ENCODE measurements around the gene SYNE1. TPM values are rescaled to one million over a fixed set of nuclear protein-coding genes. Genes with fewer than 3 reads are reported as not detected.
"Not testable (repeated sequence)": the region's sequence is repeated elsewhere in the genome, so short reads cannot be mapped to it uniquely, and the experiment has no call there.

SYNE1 gene
- total RNA-seq, 1 donor from 2014 or later, result 103 TPM

DNA sequence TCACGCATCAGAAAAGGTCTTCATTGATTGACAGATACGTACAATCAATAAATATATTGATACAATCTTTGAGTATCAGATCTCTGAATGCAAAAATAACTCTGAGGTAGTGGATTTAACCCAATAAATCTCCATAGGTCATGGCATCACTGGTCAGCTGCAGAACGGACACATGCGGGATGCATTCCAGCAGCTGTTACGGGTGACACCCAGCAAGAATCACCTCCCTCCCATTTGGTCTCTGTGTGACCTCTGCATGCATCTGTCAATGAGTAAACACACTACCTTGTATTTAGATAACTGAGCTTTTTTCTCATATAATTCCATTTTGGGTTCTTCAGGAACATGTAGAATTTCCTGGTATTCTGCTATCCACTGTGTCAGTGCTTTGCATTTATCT lies 285.4 kb downstream of the SYNE1 start:
- no peak for DNase-seq (ENCODE audit: low spot score)
- intact Hi-C loops (cut with DNase I), result no loop called here

DNA sequence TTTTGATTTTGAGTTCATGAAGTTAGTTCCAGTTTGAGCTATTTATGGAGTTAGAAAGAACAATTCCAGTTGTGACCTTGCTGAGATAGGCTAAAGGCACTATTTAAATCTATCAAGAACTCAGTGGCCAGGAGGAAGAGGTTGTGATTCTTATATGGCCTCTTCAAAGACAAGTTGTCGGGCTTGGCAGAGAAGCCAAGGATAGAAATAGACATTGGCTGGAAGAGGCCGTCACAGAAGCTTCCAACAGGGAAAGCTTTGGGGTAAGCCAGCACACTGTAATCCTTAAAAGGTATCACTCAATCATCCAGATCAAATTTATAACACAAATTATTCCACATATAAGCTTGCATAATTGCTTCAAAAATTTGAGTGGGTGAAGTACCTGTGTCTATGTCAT lies 286.1 kb downstream of the SYNE1 start:
- DNase-seq (ENCODE audit: low spot score), result no peak
- intact Hi-C loops (cut with DNase I), result no loop called here

DNA sequence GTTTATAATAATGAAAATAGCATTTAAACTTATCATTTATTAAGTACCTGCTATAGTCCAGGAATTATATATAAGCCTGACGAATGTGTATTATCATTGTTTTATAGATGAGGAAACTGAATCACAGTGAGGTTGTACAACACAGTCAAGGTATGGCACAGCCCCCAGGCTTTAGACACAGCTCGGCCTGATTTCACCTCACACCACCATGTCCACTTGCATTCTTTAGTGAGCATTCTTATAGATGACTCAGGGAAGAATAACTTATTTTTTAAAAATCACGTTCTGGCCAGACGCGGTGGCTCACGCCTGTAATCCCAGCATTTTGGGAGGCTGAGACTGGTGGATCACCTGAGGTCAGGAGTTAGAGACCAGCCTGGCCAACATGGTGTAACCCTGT lies 289.0 kb downstream of the SYNE1 start:
- intact Hi-C loops (cut with DNase I), result no loop called here
- DNase-seq (ENCODE audit: low spot score), result no peak

DNA sequence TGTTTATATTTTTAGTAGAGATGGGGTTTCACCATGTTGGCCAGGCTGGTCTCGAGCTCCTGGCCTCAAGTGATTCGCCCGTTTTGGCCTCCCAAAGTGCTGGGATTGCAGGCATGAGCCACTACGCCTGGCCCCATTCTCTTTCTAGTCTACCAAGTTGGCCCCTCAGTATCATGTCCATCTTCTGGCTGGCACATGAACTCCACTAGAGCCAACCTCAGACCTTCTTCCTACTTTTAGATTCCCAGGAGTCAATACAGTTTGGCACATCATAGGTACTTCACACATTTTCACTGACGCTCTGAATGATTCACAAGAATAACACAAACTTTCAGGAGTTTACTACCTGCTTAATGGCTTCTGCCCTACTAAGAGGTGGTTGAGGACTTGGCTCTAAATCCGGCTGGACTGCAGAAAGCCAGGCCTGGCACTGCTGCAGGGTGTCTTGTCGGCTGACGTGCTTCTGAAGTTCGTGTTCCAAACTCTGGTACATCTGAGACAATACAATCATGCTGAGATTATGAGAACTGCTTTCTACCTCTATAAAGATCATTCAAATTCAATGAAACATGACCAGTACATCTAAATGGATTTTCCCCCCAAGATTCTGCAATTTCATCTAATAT lies 293.3 kb downstream of the SYNE1 start:
- DNase-seq (ENCODE audit: low spot score), result no peak
- intact Hi-C loops (cut with DNase I), result no loop called here

DNA sequence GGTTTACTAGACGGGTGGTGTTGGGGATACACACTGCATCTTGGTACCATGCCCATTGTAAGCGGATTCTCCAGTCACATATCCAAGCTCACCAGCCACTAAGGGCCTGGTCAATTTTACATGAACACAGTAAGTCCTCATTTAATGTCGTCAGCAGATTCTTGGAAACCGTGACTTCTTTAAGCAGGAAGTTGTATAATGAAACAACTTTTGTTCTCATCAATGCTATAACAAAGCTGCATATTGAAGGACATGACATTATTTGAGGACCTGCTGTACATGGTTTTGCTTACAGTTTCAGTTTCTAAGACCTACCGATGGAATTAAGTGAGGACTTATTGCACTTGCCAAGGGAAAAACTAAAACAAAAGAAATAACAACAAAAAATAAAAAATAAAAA lies 295.6 kb downstream of the SYNE1 start:
- no peak for DNase-seq (ENCODE audit: low spot score)
- intact Hi-C loops (cut with DNase I), result no loop called here

DNA sequence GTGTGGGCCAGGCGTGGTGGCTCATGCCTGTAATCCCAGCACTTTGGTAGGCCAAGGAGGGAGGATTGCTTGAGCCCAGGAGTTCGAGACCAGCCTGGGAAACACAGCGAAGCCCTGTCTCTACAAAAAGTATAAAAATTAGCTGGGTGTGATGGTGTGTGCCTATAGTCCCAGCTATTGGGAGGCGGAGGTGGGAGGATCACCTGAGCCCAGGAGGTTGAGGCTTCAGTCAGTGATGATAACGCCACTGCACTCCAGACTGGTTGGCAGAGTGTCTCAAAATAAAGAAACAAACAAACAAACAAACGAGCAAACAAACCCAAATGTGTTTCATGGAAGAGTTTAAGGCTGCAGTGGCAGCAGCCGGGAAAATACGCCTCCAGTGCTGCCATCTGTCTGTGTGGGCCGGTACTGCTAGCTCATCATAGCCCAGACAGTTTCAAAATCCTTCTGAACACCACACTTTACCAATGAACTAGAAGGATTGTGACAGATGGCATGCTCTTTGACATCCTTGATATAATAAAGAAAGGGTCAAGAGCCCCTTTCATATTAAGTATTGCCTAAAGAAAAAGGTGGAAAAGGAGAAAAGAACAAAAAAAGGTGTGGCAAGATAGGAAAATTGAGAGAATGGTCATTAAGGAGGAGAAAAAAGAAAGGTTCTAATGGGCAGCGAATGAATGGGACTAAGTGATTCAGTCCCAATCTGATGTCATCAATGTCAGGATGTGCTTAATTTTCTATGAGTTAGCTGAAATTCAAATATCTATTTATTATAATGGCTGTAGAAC lies 298.6 kb downstream of the SYNE1 start:
- intact Hi-C loops (cut with DNase I), result loop anchor here (2.0 kb wide), 1 partner anchor 36 kb away; no protein-coding TSS in a partner anchor
- no peak for DNase-seq (ENCODE audit: low spot score)

DNA sequence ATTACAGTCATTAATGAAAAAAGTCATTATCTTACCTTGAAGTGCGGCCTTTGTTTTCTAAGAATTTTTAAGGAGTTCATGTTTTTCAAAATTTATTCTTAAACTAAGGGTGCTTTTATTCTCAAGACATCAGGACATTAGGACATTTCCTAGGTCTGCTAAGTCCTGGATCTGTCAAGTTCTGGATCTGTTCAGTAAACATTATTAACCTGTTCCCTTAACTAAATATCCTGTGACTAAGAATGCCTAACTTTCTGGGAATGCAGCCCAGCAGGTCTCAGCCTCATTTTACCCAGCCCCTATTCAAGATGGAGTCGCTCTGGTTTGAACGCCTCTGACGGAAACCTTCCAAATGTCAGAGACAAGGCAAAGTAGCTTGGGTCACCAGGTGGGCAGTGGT lies 302.6 kb downstream of the SYNE1 start:
- intact Hi-C loops (cut with DNase I), result no loop called here

DNA sequence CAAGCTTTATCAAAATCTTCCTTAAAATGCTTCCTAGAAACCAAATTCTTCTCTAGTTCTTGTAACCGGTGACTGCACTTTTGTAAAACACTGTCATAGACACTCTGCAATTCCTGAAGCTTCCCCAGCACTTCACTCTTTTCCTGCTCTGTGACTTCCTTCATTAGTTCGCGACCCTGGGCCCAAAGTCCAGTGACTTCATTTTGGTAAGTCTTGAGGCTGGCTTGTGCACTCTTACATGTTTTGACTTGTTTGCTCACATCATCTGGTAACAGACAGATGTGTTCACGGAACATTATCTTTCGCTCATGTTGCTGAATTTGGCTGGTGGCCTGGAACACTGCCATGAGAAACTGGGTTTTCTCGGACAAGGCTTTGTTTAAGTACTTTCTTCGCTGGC lies 306.2 kb downstream of the SYNE1 start:
- intact Hi-C loops (cut with DNase I), result no loop called here

More for the DNA sequence above, 302.6 kb downstream of the SYNE1 start:
- DNase-seq (ENCODE audit: low spot score), result no peak

DNA sequence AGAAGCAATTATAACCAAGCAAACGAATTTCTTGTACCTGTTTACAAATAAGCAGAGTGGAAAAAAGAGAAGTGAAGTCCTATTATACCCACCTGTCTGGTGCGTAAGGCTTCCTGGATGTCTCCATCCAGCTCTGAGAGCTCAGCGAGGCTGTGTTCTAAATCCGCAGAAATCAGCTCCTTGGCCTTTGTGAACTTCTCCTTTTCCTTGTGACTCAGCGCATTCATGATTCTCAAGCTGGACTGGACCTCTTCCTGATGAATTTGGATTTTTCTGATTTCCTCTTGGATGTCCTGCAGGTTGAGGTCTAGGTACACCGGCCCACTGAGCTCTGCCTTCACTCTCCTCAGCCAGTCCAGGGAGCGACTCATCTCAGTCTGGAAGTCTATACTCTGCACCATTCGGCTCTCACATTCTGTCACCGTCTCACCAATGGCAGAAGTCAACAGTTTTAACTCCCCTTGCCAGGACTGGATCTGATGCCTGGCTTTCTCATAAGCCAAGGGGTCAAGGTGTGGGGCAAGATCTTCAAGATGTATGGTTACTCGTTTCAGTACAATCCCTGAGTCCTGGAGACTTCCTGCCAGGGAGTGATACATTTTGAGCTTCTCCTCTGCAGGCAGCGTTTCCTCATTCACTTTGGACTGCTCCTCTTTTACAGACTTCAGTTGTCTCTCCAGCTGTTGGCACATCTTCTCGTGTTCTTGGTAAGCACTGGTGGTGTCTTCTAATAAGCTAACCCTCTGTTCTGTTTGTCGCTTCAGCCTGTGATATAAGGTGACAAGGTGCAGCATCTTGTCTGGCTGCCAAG lies 307.3 kb downstream of the SYNE1 start:
- DNase-seq (ENCODE audit: low spot score), result no peak
- intact Hi-C loops (cut with DNase I), result no loop called here

More for the DNA sequence above, 306.2 kb downstream of the SYNE1 start:
- no peak for DNase-seq (ENCODE audit: low spot score)

DNA sequence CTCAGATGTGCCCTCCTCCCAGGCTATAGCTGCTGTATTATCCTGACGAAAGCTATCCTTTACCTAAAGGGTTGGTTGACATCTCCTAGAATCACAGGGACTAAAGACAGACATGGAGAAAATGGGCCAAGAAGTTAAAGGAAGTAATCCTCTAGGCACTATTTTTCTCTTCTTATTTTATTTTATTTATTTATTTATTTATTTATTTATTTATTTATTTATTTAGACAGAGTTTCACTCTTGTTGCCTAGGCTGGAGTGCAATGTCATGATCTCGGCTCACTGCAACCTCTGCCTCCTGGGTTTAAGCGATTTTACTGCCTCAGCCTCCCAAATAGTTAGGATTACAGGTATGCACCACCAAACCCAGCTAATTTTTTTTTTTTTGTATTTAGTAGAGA lies 309.0 kb downstream of the SYNE1 start:
- DNase-seq (ENCODE audit: low spot score); intact Hi-C loops (cut with DNase I): not testable (repeated sequence)

DNA sequence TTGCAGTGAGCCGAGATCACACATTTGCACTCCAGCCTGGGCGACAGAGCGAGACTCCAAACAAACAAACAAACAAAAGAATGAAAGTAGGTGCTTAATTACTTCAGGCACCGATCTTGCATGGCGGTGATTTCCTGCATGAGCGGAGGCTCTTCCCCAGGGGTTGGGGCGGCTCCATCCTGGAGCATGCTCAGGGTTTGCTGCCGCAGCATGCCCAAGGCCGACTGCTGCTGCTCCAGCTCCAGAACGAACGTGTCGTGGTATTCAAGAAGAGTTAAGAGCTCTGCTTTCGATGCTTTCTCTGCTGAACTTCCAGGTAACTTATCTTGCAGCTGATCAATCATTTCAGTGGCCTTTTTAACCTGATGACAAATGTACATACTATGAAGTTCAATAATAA lies 313.8 kb downstream of the SYNE1 start:
- DNase-seq (ENCODE audit: low spot score), result no peak

DNA sequence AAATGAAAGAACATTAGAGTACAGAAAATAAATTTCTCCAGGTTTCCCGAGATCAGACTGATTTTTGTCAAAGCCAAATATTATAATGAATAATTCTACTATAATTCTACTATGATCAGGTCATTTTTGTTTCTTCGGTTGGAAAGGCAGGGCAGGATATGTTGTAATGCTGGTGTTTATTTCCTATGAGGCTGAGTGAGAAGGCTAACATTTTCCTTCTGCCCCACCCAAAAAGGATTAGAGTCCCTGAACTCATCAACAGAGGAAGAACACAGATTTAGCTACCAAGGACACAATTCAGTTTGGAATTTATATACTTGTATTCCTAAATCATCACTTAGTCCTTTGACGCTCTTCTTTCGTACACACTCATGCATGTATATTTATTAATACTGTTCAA lies 318.9 kb downstream of the SYNE1 start:
- DNase-seq (ENCODE audit: low spot score), result no peak

More for the DNA sequence above, 313.8 kb downstream of the SYNE1 start:
- intact Hi-C loops (cut with DNase I), result no loop called here

DNA sequence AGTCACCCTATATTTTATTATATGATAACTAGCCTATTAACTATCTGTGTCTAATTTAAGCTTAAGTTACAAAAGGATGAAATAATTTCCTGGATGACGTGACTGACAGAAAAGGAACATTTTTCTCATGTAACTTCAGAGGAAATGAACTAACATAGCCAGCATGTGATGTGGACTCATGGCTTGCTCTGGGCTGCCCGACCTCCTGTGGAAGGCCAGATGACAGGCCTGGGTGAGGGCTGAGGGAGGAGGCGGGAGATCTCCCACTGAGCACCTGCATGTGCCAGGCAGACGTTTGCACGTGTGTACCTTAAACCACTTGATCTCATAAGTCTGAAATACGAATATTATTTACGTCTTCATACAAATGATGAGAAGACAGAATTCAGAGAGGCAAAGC lies 321.1 kb downstream of the SYNE1 start:
- DNase-seq (ENCODE audit: low spot score), result no peak

More for the DNA sequence above, 318.9 kb downstream of the SYNE1 start:
- intact Hi-C loops (cut with DNase I), result no loop called here

DNA sequence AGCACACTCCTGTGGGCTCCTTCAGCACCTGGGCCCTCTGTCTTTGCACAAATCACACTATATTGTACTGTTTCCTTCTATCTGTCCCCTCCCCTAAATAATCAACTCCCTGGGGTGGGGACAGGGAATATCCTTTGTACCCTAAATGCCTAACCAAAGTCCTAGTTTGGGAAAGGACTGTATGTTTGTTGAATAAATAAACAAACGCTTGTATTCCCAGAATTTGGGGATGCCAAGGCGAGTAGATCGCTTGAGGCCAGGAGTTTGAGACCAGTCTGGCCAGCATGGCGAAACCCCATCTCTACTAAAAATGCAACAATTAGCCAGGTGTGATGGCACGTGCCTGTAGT lies 322.7 kb downstream of the SYNE1 start:
- intact Hi-C loops (cut with DNase I), result no loop called here
- no peak for DNase-seq (ENCODE audit: low spot score)

More for the DNA sequence above, 321.1 kb downstream of the SYNE1 start:
- intact Hi-C loops (cut with DNase I), result no loop called here

DNA sequence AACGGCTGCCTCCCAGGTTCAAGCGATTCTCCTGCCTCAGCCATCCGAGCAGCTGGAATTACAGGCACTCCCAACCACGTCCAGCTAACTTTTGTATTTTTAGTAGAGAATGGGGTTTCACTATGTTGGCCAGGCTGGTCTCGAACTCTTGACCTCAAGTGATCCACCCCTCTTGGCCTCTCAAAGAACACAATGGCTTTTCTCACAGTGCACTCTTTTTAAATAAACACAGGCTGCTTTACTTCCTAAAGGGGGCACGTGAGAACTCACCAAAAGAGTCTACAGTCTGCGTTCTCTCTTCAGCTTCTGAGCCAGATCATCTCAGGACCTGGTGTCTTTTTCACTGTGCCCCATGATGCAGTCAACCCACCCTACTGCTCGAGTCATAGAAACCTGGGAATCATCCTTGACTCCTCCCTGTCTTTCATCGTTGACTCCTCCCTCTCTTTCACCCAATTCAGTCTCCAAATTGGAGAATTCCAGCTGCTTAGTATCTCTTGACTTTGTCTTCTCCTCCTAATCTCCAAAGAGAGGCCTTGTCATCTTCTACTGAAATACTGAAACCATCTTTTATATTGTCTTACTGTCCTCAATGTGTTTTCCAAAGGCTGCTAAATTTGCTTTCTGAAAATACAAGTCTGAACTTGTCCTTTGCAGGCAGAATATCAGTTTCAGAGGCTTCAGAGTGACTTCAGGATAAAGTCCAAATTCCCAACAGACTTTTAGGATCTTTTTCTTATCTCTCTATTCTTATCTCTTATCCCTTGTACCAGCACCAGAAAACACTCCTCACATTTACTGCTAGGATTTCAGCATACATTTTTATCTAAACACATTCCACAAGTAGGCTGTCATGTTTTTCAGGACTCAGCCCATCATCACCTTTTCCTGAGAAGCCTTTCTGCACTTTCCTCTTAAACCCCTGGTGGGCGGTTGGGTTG lies 323.4 kb downstream of the SYNE1 start:
- DNase-seq (ENCODE audit: low spot score), result no peak
- intact Hi-C loops (cut with DNase I), result no loop called here

DNA sequence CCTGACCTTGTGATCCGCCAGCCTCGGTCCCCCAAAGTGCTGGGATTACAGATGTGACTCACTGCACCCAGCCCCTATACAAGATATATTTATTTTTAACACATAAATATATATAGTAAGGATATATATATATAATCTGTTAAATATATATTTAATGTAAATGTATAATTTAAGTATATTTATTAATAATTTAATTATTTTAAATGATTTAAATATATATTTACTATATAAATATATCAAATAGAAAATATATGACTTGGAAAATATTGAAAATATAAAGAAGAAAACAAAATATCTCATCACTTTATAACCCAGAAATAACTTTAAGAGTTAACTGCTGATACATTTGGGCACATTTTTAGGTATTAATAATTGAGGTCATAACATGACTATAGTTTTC lies 324.7 kb downstream of the SYNE1 start:
- no peak for DNase-seq (ENCODE audit: low spot score)
- intact Hi-C loops (cut with DNase I), result no loop called here

DNA sequence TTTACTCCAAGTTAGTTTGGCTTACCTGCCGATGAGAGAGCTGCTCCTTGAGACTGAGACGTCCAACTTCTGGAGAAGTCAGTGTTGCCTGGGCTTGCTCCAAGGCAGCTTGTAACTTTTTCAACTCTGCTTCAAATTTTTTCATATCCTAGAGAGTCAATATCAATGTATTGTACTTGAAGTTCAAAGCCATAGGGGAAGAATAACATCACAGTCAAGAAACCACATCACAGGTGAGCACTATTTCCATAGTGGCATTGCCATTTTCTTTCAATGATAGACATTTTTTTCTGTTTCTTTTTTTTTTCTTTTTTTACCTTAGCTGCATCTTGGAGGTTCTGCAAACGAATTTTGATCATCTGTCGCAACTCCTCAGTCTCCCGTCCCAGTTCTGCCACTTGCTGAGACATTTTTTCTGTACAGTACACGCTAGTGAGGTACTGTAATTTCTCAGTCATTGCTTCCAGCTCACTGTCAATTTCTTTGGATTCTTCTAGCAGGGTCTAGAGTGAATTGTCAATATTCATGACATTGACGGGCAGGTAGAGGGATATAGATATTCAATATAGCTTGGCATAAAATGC lies 326.7 kb downstream of the SYNE1 start:
- intact Hi-C loops (cut with DNase I), result no loop called here
- no peak for DNase-seq (ENCODE audit: low spot score)

DNA sequence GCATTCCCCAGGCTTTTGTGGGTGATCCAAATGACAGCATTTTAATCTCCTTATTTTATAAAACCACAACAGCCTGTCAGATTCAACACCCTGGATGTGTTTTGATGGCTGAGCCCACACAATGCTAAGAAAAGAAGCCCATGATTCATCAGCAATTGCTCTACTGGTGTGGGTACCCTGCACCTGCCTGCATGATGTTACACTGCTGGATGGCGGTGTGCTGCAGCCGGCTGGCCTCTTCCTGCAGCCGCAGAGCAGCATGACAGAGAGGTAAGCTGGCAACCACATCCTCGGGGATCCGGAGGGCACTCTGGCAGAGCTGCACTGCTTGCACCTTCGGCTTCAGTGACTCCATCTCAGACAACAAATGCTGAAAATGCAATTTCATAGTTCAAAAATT lies 327.5 kb downstream of the SYNE1 start:
- intact Hi-C loops (cut with DNase I), result no loop called here
- no peak for DNase-seq (ENCODE audit: low spot score)

DNA sequence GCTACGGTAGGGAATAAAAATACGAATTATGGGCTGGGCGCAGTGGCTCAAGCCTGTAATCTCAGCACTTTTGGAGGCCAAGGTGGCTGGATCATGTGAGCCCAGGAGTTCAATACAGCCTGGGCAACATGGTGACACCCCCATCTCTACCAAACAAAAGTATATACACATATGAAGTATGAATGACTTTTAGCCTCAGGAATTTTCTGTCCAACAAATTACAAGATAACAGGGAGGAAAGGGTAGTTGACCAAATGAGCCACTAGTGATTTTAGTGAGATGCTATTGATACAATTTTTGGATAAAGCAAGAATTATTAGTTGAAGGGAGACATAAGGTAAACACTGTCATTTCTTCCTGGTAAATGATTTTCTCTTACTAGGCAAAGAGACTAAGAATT lies 328.2 kb downstream of the SYNE1 start:
- DNase-seq (ENCODE audit: low spot score), result no peak
- intact Hi-C loops (cut with DNase I), result no loop called here
